GM19025 (cell line): ENCODE results near the gene CADPS2.

Source experiments
- ATAC-seq: cut with Tn5 transposase; IDR thresholded peaks from one replicate; pipeline ENCODE4 v1.9.1; 2021; ENCODE audit warnings: mild to moderate bottlenecking, low read depth, moderate library complexity; ENCODE audit not compliant: unreplicated experiment

The CADPS2 gene

GRCh38 chr7:122413339-122413738 is 472.9 kb downstream of the CADPS2 start:
- ATAC-seq, result no peak

GRCh38 chr7:122412883-122413282 is 473.4 kb downstream of the CADPS2 start:
- no peak for ATAC-seq

- ATAC-seq, result no peak
Observed at GRCh38 chr7:122412441-122412840, 473.8 kb downstream of the CADPS2 start.

- no peak for ATAC-seq
Observed at GRCh38 chr7:122407195-122407594, 479.1 kb downstream of the CADPS2 start.

- ATAC-seq, result no peak
Observed at GRCh38 chr7:122403113-122403512, 483.1 kb downstream of the CADPS2 start.

GRCh38 chr7:122402235-122402634 is 484.0 kb downstream of the CADPS2 start:
- no peak for ATAC-seq

GRCh38 chr7:122397381-122397780 is 488.9 kb downstream of the CADPS2 start:
- no peak for ATAC-seq

GRCh38 chr7:122394512-122394911 is 491.7 kb downstream of the CADPS2 start:
- ATAC-seq, result no peak

- ATAC-seq, result no peak
Observed at GRCh38 chr7:122384528-122384927, 501.7 kb downstream of the CADPS2 start.

- peak; percentile 89 for ATAC-seq
Observed at GRCh38 chr7:122383934-122384333, 502.3 kb downstream of the CADPS2 start.

- ATAC-seq, result no peak
Observed at GRCh38 chr7:122380992-122381391, 505.3 kb downstream of the CADPS2 start.

- ATAC-seq, result no peak
Observed at GRCh38 chr7:122379491-122379890, 506.8 kb downstream of the CADPS2 start.

- ATAC-seq, result no peak
Observed at GRCh38 chr7:122369756-122370155, 516.5 kb downstream of the CADPS2 start.

GRCh38 chr7:122364761-122365280 is 521.4 kb downstream of the CADPS2 start:
- ATAC-seq, result no peak

GRCh38 chr7:122363144-122363543 is 523.1 kb downstream of the CADPS2 start:
- no peak for ATAC-seq

- ATAC-seq, result no peak
Observed at GRCh38 chr7:122362473-122362872, 523.8 kb downstream of the CADPS2 start.

GRCh38 chr7:122354656-122355055 is 531.6 kb downstream of the CADPS2 start:
- no peak for ATAC-seq

- ATAC-seq, result no peak
Observed at GRCh38 chr7:122352454-122352853, 533.8 kb downstream of the CADPS2 start.

GRCh38 chr7:122350701-122351100 is 535.6 kb downstream of the CADPS2 start:
- ATAC-seq, result no peak

GRCh38 chr7:122344303-122344620 is 542.0 kb downstream of the CADPS2 start:
- no peak for ATAC-seq

- ATAC-seq, result no peak
Observed at GRCh38 chr7:122343601-122344302, 542.5 kb downstream of the CADPS2 start.

- no peak for ATAC-seq
Observed at GRCh38 chr7:122340427-122340826, 545.8 kb downstream of the CADPS2 start.
